ENCODE results near the gene MZB1.
A peak's percentile ranks its signal among the peaks of the same experiment; 100 is the strongest.
"Not testable (repeated sequence)": the region's sequence is repeated elsewhere in the genome, so short reads cannot be mapped to it uniquely, and the experiment has no call there.

The MZB1 gene

DNA sequence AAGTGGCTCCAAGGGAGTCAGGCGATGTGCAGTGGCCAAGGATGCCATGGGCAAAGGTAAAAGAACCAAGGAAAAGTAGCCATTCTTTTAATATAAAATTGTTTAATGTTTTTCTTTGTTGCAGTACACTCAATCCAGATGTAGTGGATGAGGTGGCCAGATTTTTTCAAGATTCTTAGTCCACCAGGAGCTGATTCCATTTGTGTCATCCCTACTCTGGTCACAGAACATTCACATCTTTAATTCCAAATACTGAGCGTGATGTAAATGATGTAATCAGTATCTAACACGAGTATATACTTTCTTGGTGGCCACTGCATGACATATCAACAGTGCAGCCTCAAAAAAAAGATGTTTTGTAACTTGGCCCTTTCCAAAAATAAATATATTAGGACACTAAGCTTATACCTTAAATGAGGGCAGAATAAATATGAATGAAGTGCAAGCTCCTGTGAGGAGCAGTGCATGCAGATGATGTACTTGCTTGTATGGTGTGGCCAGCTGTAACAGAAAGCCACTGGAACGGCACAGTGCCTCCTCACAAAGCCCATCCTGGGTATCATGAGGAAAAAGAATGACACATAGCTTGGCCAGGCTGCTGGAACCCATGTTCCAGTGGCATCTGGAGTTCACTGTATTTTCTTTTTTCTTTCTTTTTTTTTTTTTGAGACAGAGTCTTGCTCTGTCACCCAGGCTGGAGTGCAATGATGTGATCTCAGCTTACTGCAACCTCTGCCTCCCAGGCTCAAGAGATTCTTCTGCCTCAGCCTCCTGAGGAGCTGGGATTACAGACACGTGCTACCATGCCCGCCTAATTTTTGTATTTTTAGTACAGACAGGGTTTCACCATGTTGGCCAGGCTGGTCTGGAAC lies 20.6 kb upstream of the MZB1 start:
- no peak for DNase-seq

- DNase-seq = not testable (repeated sequence)
These were observed 19.4 kb upstream of the MZB1 start for GRCh38 chr5:139409116-139409515.

- DNase-seq = no peak
These were observed 18.5 kb upstream of the MZB1 start for GRCh38 chr5:139408191-139408590.

DNA sequence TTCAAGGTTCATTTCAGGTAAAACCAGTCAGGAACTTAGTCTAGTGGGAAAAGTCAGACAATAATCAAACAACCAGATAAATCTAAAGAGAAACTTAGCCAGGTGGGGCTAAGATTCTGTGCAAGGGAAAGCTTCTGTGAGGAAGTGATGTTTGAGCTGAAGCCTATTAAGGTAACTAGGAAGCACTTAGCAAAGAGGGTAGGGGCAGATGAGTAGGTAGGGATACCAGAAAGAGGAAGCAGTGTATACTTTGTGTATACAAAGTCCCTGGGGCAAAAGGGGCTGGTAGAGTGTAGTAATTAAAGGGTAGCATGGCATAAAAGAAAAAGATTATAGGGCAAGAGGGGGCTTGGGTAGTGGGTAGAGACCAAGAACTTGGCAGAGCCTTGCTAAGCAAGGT lies 17.8 kb upstream of the MZB1 start:
- no peak for DNase-seq

GRCh38 chr5:139406963-139407362 lies 17.2 kb upstream of the MZB1 start:
- DNase-seq = no peak

DNA sequence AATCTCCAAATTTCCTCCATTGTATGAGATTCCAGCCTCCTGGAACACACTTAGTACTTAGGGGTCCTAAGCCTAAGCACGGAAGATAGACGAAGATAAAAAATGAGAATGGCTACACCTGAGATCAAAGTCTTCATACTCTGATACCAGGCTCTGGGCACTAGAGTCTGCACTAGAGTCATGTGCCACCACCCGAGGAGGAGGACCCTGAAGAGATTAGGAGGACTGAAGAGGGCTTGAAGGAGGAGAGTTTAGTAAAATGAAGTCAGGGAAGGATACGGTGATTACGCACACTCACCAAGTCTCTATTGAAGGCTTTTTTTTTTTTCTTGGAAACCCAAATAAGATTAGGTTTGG lies 14.7 kb upstream of the MZB1 start:
- DNase-seq = no peak

- DNase-seq = peak; percentile 98
These were observed 14.2 kb upstream of the MZB1 start, which contains the start of gene SPATA24 for GRCh38 chr5:139403787-139404483. Gene SPATA24 (minus strand): TSS chr5:139404089. CDS start chr5:139404060, 29 bp downstream.

DNA sequence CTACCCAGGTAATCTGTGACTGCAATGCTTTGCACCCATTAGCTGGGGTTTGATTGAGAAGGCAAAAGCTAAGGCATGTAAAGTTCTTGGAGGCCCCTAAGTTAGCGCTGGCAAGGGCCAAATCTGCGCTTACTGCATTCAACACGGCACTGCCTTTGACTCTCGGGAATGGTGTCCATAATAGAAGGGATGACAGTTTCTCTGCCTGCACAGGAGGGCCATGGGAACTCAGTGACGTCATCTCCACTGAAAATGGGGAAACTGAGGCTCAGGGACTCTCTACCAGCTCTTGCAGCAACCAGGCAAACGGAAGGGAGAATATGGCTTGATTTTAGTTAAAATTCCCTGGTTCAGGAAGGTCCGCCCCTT lies 13.7 kb upstream of the MZB1 start:
- DNase-seq = no peak

DNA sequence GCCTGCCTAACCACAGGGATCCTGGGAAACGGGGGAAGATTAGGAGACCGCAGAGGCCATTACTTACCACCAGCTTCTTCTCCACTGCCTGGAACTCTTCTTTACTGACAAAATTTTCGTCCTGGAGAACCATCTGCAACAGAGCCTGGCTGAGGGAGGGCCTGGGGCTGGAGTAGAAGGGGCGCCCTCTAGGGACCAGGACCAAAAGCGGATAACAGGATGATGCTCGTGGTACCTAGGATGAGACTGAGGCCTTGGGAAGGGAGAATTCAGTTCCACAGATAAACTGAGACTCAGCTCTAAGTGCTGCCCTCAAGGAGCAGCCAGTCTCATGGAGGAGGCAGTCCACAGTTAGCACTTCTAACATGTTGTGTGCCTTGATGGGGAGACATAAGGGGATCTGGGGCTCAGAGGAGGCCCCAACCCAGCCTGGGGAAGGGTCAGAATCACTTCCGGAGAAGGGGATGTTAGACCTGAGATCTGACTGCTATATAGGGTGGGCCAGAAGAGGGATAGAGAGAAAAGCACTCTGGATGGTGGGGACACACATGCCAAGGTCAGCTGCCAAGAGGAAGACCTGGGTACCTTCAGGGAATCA lies 12.9 kb upstream of the MZB1 start:
- DNase-seq = no peak

GRCh38 chr5:139401546-139401945 lies 11.8 kb upstream of the MZB1 start:
- no peak for DNase-seq

DNA sequence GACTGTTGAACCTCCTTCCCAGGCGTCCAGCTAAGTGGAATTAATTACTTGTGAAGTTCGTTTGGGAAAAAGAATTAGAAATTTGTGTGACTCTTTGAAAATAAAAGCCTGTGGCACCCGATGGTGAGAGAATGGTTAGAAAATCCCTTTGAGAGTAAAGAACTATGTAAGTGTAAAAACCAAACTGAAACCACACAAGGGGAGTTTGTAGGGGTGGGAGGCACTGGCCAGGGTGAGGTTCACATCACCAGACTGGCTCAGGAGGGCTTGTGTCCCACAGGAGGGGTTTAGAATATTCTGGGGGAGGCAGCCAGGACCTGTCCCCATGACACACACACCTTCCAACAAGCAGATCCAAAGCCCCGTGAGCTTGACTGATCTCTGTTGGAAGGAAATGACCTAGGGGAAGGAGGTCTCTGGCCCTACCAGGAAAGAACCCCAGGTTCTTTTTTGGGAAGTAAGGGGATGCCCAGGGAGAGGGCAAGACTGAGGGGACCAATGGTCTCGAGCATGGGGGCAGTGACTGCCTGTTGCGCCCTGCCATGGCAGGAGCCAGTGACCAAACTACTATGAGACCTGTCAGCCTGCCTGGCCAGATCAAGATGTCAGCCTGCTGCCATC lies 9.9 kb upstream of the MZB1 start:
- no peak for DNase-seq

- no peak for DNase-seq
These were observed 8.2 kb upstream of the MZB1 start for GRCh38 chr5:139397921-139398320.

DNA sequence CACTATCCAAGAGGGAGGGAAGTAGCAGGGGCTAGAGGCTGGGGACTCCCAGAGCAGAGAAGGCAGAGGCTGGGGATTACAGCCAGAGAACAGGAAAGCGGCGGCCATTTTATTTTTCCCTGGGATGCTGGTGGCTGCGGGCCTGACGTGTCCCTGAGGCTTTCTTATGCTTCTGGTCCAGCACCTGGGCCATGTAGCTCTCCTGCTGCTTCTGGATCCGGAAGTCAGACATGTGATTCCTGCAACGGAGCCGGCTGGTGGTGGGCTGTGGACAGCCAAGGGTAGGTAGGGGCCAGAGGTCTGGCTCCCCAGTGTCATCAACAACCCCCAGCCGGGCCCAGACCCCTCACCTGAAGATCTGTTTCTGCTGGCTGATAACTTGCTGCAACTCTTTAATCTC lies 7.0 kb upstream of the MZB1 start:
- DNase-seq = no peak

GRCh38 chr5:139395844-139396640 lies 6.3 kb upstream of the MZB1 start:
- no peak for DNase-seq

GRCh38 chr5:139394654-139395566 lies 5.2 kb upstream of the MZB1 start, which contains the start of gene PROB1:
Gene PROB1 (minus strand): TSS chr5:139395104. CDS start chr5:139395081, 23 bp downstream.
- DNase-seq = no peak

DNA sequence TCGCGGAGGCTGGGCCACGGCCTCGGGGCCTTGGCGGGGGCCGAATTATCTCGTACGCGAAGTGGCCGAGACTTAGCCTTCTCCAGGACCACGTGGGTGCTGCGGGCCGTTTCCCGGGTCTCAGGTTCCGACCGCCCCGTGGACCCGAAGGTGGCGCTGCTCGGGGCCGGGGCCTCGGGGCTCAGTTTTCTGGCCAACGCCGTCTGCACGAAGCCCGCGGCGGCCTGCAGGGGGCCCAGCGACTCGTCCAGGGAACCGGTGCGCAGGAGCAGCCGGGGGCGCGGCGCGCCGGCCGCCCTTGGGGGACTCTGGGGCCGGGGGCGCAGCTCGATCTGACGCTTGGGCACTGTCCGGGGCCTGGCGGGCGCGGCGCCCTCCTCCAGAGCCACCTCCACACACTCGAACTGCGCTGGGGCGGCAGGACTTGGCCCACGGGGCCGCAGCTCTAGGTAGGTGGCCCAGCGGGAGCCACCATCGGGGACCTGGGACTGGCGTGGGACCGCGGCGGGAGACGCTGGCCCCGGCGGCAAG lies 4.5 kb upstream of the MZB1 start:
- peak; percentile 53 for DNase-seq

GRCh38 chr5:139393497-139394122 lies 3.9 kb upstream of the MZB1 start:
- DNase-seq = no peak

GRCh38 chr5:139392678-139393496 lies 3.2 kb upstream of the MZB1 start:
- DNase-seq = peak; percentile 81

- no peak for DNase-seq
These were observed 2.6 kb upstream of the MZB1 start for GRCh38 chr5:139392324-139392677.
